GM12874 (cell line): ENCODE measurements around the gene GALK1.

Source experiments
- CTCF ChIP-seq: IDR thresholded peaks from 2 replicates; pipeline ENCODE4 v1.5.1; 2011; ENCODE audit warnings: low read depth, mild to moderate bottlenecking, control low read depth, low read length, moderate library complexity; ENCODE audit not compliant: insufficient read depth

The GALK1 gene

GRCh38 chr17:75720656-75721462 lies 44.1 kb downstream of the GALK1 start, which contains the start of gene ITGB4:
TSS of gene ITGB4 (plus strand) at chr17:75721459. CDS start at chr17:75724704, 3,245 bp downstream.
- TF ChIP-seq CTCF, result no peak

- no peak for TF ChIP-seq CTCF
These were observed 45.3 kb downstream of the GALK1 start for GRCh38 chr17:75719732-75720131.

- TF ChIP-seq CTCF, result no peak
These were observed 52.5 kb downstream of the GALK1 start for GRCh38 chr17:75712446-75712845.
